ENCODE results near the gene CYP46A1.
"Not testable (repeated sequence)": the region's sequence is repeated elsewhere in the genome, so short reads cannot be mapped to it uniquely, and the experiment has no call there.

Gene CYP46A1

GRCh38 chr14:99748529-99748928 lies 64.4 kb downstream of the CYP46A1 start:
- no peak for DNase-seq

GRCh38 chr14:99749142-99749541 lies 65.0 kb downstream of the CYP46A1 start:
- peak; percentile 35 for DNase-seq

- DNase-seq: no peak
Measured at GRCh38 chr14:99749763-99750715, 65.9 kb downstream of the CYP46A1 start.

- no peak for DNase-seq
Measured at GRCh38 chr14:99750746-99751450, 66.8 kb downstream of the CYP46A1 start.

GRCh38 chr14:99751539-99752485 lies 67.7 kb downstream of the CYP46A1 start:
- no peak for DNase-seq

GRCh38 chr14:99752486-99753121 lies 68.5 kb downstream of the CYP46A1 start:
- DNase-seq: no peak

GRCh38 chr14:99753225-99754140 lies 69.4 kb downstream of the CYP46A1 start:
- no peak for DNase-seq

GRCh38 chr14:99754141-99755067 lies 70.3 kb downstream of the CYP46A1 start:
- no peak for DNase-seq

GRCh38 chr14:99755068-99755405 lies 70.9 kb downstream of the CYP46A1 start:
- DNase-seq: no peak

- DNase-seq: no peak
Measured at GRCh38 chr14:99755629-99756603, 71.8 kb downstream of the CYP46A1 start.

- DNase-seq: no peak
Measured at GRCh38 chr14:99756796-99757195, 72.7 kb downstream of the CYP46A1 start.

- DNase-seq: no peak
Measured at GRCh38 chr14:99757331-99758070, 73.4 kb downstream of the CYP46A1 start.

GRCh38 chr14:99758121-99758821 lies 74.2 kb downstream of the CYP46A1 start:
- no peak for DNase-seq

- no peak for DNase-seq
Measured at GRCh38 chr14:99758872-99759545, 74.9 kb downstream of the CYP46A1 start.

GRCh38 chr14:99759546-99759925 lies 75.4 kb downstream of the CYP46A1 start:
- no peak for DNase-seq

- DNase-seq: no peak
Measured at GRCh38 chr14:99760817-99761216, 76.7 kb downstream of the CYP46A1 start.

GRCh38 chr14:99762911-99763310 lies 78.8 kb downstream of the CYP46A1 start:
- DNase-seq: not testable (repeated sequence)
